H9 (cell line): ENCODE data around the gene ZFP14. TPM values are rescaled to one million over a fixed set of nuclear protein-coding genes. Genes with fewer than 3 reads are reported as not detected.
"Not testable (repeated sequence)": the region's sequence is repeated elsewhere in the genome, so short reads cannot be mapped to it uniquely, and the experiment has no call there.

Experiments
- DNase-seq: peaks from one replicate; pipeline ENCODE4 v3.0.0-alpha.2; 2017
- H2AFZ ChIP-seq: one replicate; pipeline ENCODE4 v1.6.1; 2013; ENCODE audit warnings: mild to moderate bottlenecking, low read length, control low read depth, moderate library complexity
- H2AK5ac ChIP-seq: 2 replicates; pipeline ENCODE4 v1.6.1; 2013; ENCODE audit warnings: low read length, control low read depth, mixed read lengths; ENCODE audit not compliant: insufficient read length
- H2BK120ac ChIP-seq: one replicate; pipeline ENCODE4 v1.6.1; 2013; ENCODE audit warnings: low read depth, mild to moderate bottlenecking, low read length, control low read depth, inconsistent platforms; ENCODE audit not compliant: poor library complexity, severe bottlenecking
- H2BK12ac ChIP-seq: 2 replicates; pipeline ENCODE4 v1.6.1; 2013; ENCODE audit warnings: low read length, control low read depth, mixed read lengths, low read depth; ENCODE audit not compliant: insufficient read length
- H2BK15ac ChIP-seq: 2 replicates; pipeline ENCODE4 v1.6.1; 2013; ENCODE audit warnings: low read depth, low read length, control low read depth
- H2BK20ac ChIP-seq: one replicate; pipeline ENCODE4 v1.6.1; 2013; ENCODE audit warnings: low read depth, mild to moderate bottlenecking, low read length, control low read depth, inconsistent platforms; ENCODE audit not compliant: poor library complexity, severe bottlenecking
- H2BK5ac ChIP-seq: 2 replicates; pipeline ENCODE4 v1.6.1; 2013; ENCODE audit warnings: low read length, control low read depth, mixed read lengths; ENCODE audit not compliant: insufficient read length
- H3K14ac ChIP-seq: 2 replicates; pipeline ENCODE4 v1.6.1; 2013; ENCODE audit warnings: low read length, control low read depth; ENCODE audit not compliant: insufficient read depth
- H3K18ac ChIP-seq: 2 replicates; pipeline ENCODE4 v1.6.1; 2013; ENCODE audit warnings: low read depth, mild to moderate bottlenecking, mixed read lengths, low read length, control low read depth; ENCODE audit not compliant: insufficient read length
- H3K23ac ChIP-seq: 2 replicates; pipeline ENCODE4 v1.6.1; 2013; ENCODE audit warnings: low read length, control low read depth, mixed read lengths, low read depth; ENCODE audit not compliant: insufficient read length
- H3K23me2 ChIP-seq: 2 replicates; pipeline ENCODE4 v1.6.1; 2013; ENCODE audit warnings: low read depth, mild to moderate bottlenecking, mixed read lengths, low read length, control low read depth; ENCODE audit not compliant: insufficient read length, poor library complexity, severe bottlenecking
- H3K27ac ChIP-seq: 2 replicates; pipeline ENCODE4 v1.5.1; 2013; ENCODE audit warnings: low read length, control low read depth, mixed read lengths, low read depth; ENCODE audit not compliant: insufficient read length
- H3K27me3 ChIP-seq: 2 replicates; pipeline ENCODE4 v1.6.1; 2013; ENCODE audit warnings: low read length, control low read depth, inconsistent platforms; ENCODE audit not compliant: insufficient read depth
- H3K4ac ChIP-seq: 2 replicates; pipeline ENCODE4 v1.6.1; 2013; ENCODE audit warnings: low read depth, mild to moderate bottlenecking, control low read depth, inconsistent platforms, low read length, moderate library complexity
- H3K4me1 ChIP-seq: 2 replicates; pipeline ENCODE4 v1.6.1; 2013; ENCODE audit warnings: low read length, control low read depth, inconsistent platforms; ENCODE audit not compliant: insufficient read depth
- H3K4me2 ChIP-seq: 2 replicates; pipeline ENCODE4 v1.6.1; 2013; ENCODE audit warnings: low read length, control low read depth, mixed read lengths; ENCODE audit not compliant: insufficient read length, insufficient read depth
- H3K56ac ChIP-seq: 2 replicates; pipeline ENCODE4 v1.6.1; 2013; ENCODE audit warnings: low read depth, mild to moderate bottlenecking, mixed read lengths, low read length, control low read depth; ENCODE audit not compliant: insufficient read length
- H3K79me1 ChIP-seq: 2 replicates; pipeline ENCODE4 v1.6.1; 2013; ENCODE audit warnings: low read depth, mild to moderate bottlenecking, moderate library complexity, low read length, control low read depth, inconsistent platforms; ENCODE audit not compliant: insufficient read depth, poor library complexity, severe bottlenecking
- H3K79me2 ChIP-seq: 2 replicates; pipeline ENCODE4 v1.6.1; 2013; ENCODE audit warnings: low read length, control low read depth, inconsistent platforms; ENCODE audit not compliant: insufficient read depth
- H3K9ac ChIP-seq: 2 replicates; pipeline ENCODE4 v1.6.1; 2013; ENCODE audit warnings: low read length, control low read depth, mixed read lengths; ENCODE audit not compliant: insufficient read length; ENCODE audit errors: extremely low read depth
- H3K9me3 ChIP-seq: one replicate; pipeline ENCODE4 v1.6.1; 2013; ENCODE audit warnings: low read depth, low read length, inconsistent platforms; ENCODE audit not compliant: control insufficient read depth
- H3T11ph ChIP-seq: one replicate; pipeline ENCODE4 v1.6.1; 2013; ENCODE audit warnings: mild to moderate bottlenecking, low read length, control low read depth, inconsistent platforms
- H4K20me1 ChIP-seq: one replicate; pipeline ENCODE4 v1.6.1; 2013; ENCODE audit not compliant: control insufficient read depth, insufficient read length, insufficient read depth
- H4K5ac ChIP-seq: 2 replicates; pipeline ENCODE4 v1.6.1; 2013; ENCODE audit warnings: low read depth, mild to moderate bottlenecking, mixed read lengths, low read length, control low read depth; ENCODE audit not compliant: insufficient read length
- H4K8ac ChIP-seq: replicated peaks from 2 replicates; pipeline ENCODE4 v1.6.1; 2013; ENCODE audit warnings: low read length, control low read depth, mixed read lengths, low read depth; ENCODE audit not compliant: insufficient read length
- H4K91ac ChIP-seq: 2 replicates; pipeline ENCODE4 v1.6.1; 2013; ENCODE audit warnings: low read depth, mild to moderate bottlenecking, moderate library complexity, mixed read lengths, low read length, control low read depth; ENCODE audit not compliant: insufficient read length
- H3K27ac Mint-ChIP-seq, 3 experiments: 2 replicates in 2 of 3; 3 replicates in 1 of 3; pipeline ENCODE4 v1.8.0; 2020 to 2021; ENCODE audit warnings: mixed read lengths in 3 of 3, mild to moderate bottlenecking in 1 of 3, moderate library complexity in 1 of 3
- H3K27me3 Mint-ChIP-seq: 2 replicates; pipeline ENCODE4 v1.8.0; 2021; ENCODE audit warnings: low read depth, mild to moderate bottlenecking, moderate library complexity, mixed read lengths
- H3K36me3 Mint-ChIP-seq, 3 experiments: 2 replicates in 2 of 3; 3 replicates in 1 of 3; pipeline ENCODE4 v1.8.0; 2020 to 2021; ENCODE audit warnings: low read depth in 3 of 3, mixed read lengths in 3 of 3; ENCODE audit not compliant: insufficient read depth in 1 of 3
- H3K4me1 Mint-ChIP-seq, 2 experiments: 2 replicates each; pipeline ENCODE4 v1.8.0; 2020; ENCODE audit warnings: mixed read lengths in 2 of 2
- H3K4me3 Mint-ChIP-seq, 2 experiments: 2 replicates in 1 of 2; 3 replicates in 1 of 2; pipeline ENCODE4 v1.8.0; 2020 to 2021; ENCODE audit warnings: mild to moderate bottlenecking in 2 of 2, mixed read lengths in 2 of 2, moderate library complexity in 1 of 2
- H3K9me3 Mint-ChIP-seq, 2 experiments: 2 replicates in 1 of 2; 3 replicates in 1 of 2; pipeline ENCODE4 v1.8.0; 2020; ENCODE audit warnings: mild to moderate bottlenecking in 2 of 2, mixed read lengths in 2 of 2, moderate library complexity in 1 of 2
- WGBS: extraction: QIAGEN DNeasy Blood & Tissue Kit; methylation state at CpG from one replicate; pipeline ENCODE4 v1.1.7; 2013; ENCODE audit warnings: missing lambda C conversion rate, low lambda C conversion rate, mixed read lengths; ENCODE audit not compliant: insufficient read length; ENCODE audit errors: extremely low coverage; 5-methylcytosine and 5-hydroxymethylcytosine counted together
- total RNA-seq: library from RNA; stranded (reverse); gene quantifications from 2 replicates; pipeline ENCODE4 v1.2.1, GENCODE V29; 2021

Gene ZFP14
- total RNA-seq, 1 experiment from 2014 or later = 4.5 TPM

DNA sequence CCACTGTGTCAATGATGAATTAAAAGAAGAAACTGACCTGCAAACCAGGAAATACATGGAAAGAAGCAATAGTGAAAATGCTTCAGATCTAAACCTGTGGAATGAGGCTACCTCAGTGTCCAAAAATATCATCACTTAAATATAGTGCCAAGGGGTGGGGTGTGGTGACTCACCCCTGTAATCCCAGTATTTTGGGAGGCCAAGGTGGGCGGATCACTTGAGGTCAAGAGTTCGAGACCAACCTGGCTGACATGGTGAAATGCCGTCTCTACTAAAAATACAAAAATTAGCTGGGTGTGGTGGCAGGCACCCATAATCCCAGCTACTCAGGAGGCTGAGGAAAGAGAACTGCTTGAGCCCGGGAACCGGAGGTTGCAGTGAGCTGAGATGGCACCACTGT, 64.9 kb downstream of the ZFP14 start:
- not testable (repeated sequence) for H3K79me1 ChIP-seq, DNase-seq, H3K27me3 ChIP-seq, H3K9me3 ChIP-seq, H3T11ph ChIP-seq, H4K20me1 ChIP-seq, H3K27ac ChIP-seq, H2AK5ac ChIP-seq, H3K27ac Mint-ChIP-seq, H2AFZ ChIP-seq, H2BK20ac ChIP-seq, H3K9ac ChIP-seq, H3K4me1 ChIP-seq, H3K9me3 Mint-ChIP-seq, H4K8ac ChIP-seq, H2BK120ac ChIP-seq, H4K5ac ChIP-seq, H3K27me3 Mint-ChIP-seq, H3K56ac ChIP-seq, H3K23me2 ChIP-seq, H3K23ac ChIP-seq, H2BK15ac ChIP-seq, H2BK12ac ChIP-seq, H3K4me1 Mint-ChIP-seq, H3K79me2 ChIP-seq, H3K18ac ChIP-seq, H4K91ac ChIP-seq, H3K14ac ChIP-seq, H3K4ac ChIP-seq, H2BK5ac ChIP-seq, H3K4me2 ChIP-seq, H3K4me3 Mint-ChIP-seq
- WGBS = no CpG with 5 or more reads among the region's 5 CpGs
- peaks cover 32 to 49% (median 45%) of the 10 kb centered on the region in 3 experiments for H3K36me3 Mint-ChIP-seq
